Endothelial cell (in vitro differentiated cells): ENCODE results near the gene RTL1. TPM values are rescaled to one million over a fixed set of nuclear protein-coding genes. Genes with fewer than 3 reads are reported as not detected.

Source experiments
- DNase-seq: peaks from one replicate; pipeline ENCODE4 v3.0.0; 2021; ENCODE audit warnings: low spot score
- H3K27ac Mint-ChIP-seq: one replicate; pipeline ENCODE4 v1.8.0; 2021; ENCODE audit warnings: mixed read lengths, inconsistent platforms; ENCODE audit not compliant: unreplicated experiment
- H3K27me3 Mint-ChIP-seq: one replicate; pipeline ENCODE4 v1.8.0; 2021; ENCODE audit warnings: mild to moderate bottlenecking, moderate library complexity, mixed read lengths, inconsistent platforms; ENCODE audit not compliant: unreplicated experiment
- H3K36me3 Mint-ChIP-seq: one replicate; pipeline ENCODE4 v1.8.0; 2021; ENCODE audit warnings: mild to moderate bottlenecking, low read depth, mixed read lengths, inconsistent platforms; ENCODE audit not compliant: unreplicated experiment
- H3K4me1 Mint-ChIP-seq: one replicate; pipeline ENCODE4 v1.8.0; 2021; ENCODE audit warnings: mild to moderate bottlenecking, mixed read lengths, inconsistent platforms; ENCODE audit not compliant: unreplicated experiment
- H3K4me3 Mint-ChIP-seq: one replicate; pipeline ENCODE4 v1.8.0; 2021; ENCODE audit warnings: mild to moderate bottlenecking, mixed read lengths, inconsistent platforms; ENCODE audit not compliant: unreplicated experiment
- H3K9me3 Mint-ChIP-seq: one replicate; pipeline ENCODE4 v1.8.0; 2021; ENCODE audit warnings: mixed read lengths, inconsistent platforms; ENCODE audit not compliant: unreplicated experiment
- CTCF ChIP-seq: fragments of 200-600 bp; sonication (generic); IDR thresholded peaks from one replicate; pipeline ENCODE4 v1.5.0; 2021; ENCODE audit warnings: antibody characterized with exemption; ENCODE audit not compliant: unreplicated experiment
- total RNA-seq: library from RNA; stranded (reverse); fragmentation: NEBNext Ultra II Directional; extraction: Animal tissue kit (Norgen Biotek cat#: 25700); gene quantifications from one replicate; pipeline ENCODE4 v1.2.1, GENCODE V29; 2021; ENCODE audit not compliant: unreplicated experiment

Gene RTL1
- total RNA-seq, 1 donor from 2014 or later, result 0.18 TPM

GRCh38 chr14:100861937-100862247 lies 41.6 kb downstream of the RTL1 start:
- Mint-ChIP-seq H3K4me1 (no peaks in the 10 kb centered on the region), H3K9me3 (no peaks in the 10 kb centered on the region), H3K27me3 (peaks cover 1% of the 10 kb centered on the region), H3K36me3 (no peaks in the 10 kb centered on the region), H3K27ac (no peak overlapping the region), H3K4me3 (no peak overlapping the region)
- DNase-seq, result no peak
- no peak for TF ChIP-seq CTCF

- Mint-ChIP-seq H3K27me3 (peaks cover 1% of the 10 kb centered on the region), H3K9me3 (no peaks in the 10 kb centered on the region), H3K4me1 (no peaks in the 10 kb centered on the region), H3K4me3 (no peak overlapping the region), H3K27ac (no peak overlapping the region), H3K36me3 (no peaks in the 10 kb centered on the region)
- no peak for DNase-seq
- TF ChIP-seq CTCF, result no peak
These were observed 42.2 kb downstream of the RTL1 start for GRCh38 chr14:100861188-100861936.

DNA sequence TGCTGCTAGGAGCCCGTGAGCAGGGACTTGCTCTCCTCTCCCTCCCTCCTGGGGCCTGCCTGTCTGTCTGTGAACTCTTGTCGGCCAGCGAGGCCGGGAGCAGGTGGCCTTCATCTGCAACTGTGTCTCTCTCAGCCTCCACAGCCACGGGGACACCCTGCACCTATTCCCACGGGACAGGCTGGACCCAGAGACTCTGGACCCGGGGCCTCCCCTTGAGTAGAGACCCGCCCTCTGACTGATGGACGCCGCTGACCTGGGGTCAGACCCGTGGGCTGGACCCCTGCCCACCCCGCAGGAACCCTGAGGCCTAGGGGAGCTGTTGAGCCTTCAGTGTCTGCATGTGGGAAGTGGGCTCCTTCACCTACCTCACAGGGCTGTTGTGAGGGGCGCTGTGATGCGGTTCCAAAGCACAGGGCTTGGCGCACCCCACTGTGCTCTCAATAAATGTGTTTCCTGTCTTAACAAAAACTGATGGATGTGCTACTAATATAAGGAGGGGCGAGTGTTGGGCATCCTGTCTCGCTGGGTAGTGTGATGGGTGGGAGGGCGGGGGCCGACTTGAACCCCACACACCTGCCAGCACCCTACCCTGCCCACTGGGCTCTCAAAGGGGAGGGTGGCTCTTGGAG lies 42.9 kb downstream of the RTL1 start:
- peaks cover 1% of the 10 kb centered on the region for H3K27me3 Mint-ChIP-seq
- H3K4me1 Mint-ChIP-seq, result no peaks in the 10 kb centered on the region
- no peak overlapping the region for H3K4me3 Mint-ChIP-seq
- DNase-seq, result no peak
- H3K36me3 Mint-ChIP-seq, result no peaks in the 10 kb centered on the region
- no peak for TF ChIP-seq CTCF
- no peak overlapping the region for H3K27ac Mint-ChIP-seq
- no peaks in the 10 kb centered on the region for H3K9me3 Mint-ChIP-seq

DNA sequence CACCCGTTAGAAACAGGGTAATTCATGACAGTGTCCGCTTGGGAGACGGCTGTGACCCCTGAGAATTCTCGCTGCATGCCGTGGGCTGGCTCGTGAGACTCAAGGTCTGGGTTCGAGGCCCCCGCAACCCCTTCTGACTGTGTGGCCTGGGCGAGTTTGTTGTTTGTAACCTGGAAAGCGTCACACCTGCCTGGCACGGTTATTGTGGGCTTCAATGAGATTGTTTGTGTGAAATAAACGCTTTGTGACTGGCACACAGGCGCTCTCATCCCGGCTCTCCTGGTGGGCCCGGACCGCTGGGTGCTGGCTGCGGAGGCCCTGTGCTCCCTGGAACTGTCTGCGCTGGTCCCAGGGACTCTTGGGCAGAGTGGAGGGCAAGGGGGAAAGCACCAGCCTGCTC lies 43.7 kb downstream of the RTL1 start:
- Mint-ChIP-seq H3K27me3 (peaks cover 1% of the 10 kb centered on the region), H3K27ac (no peak overlapping the region), H3K9me3 (no peaks in the 10 kb centered on the region), H3K36me3 (no peaks in the 10 kb centered on the region), H3K4me1 (no peaks in the 10 kb centered on the region), H3K4me3 (no peak overlapping the region)
- no peak for DNase-seq
- no peak for TF ChIP-seq CTCF

- TF ChIP-seq CTCF, result no peak
These were observed 44.7 kb downstream of the RTL1 start for GRCh38 chr14:100858838-100859220.

More at GRCh38 chr14:100858838-100859220, 44.7 kb downstream of the RTL1 start:
- Mint-ChIP-seq H3K4me1 (no peaks in the 10 kb centered on the region), H3K9me3 (no peaks in the 10 kb centered on the region), H3K4me3 (no peak overlapping the region), H3K27me3 (no peaks in the 10 kb centered on the region), H3K27ac (no peak overlapping the region), H3K36me3 (no peaks in the 10 kb centered on the region)
- no peak for DNase-seq
